GM15510 (cell line): ENCODE data around the gene MYO9B.

Experiments used
- POLR2A ChIP-seq: IDR thresholded peaks from 3 replicates; pipeline ENCODE4 v1.6.1; 2011; ENCODE audit warnings: borderline replicate concordance; ENCODE audit not compliant: insufficient read length; ENCODE audit errors: extremely low read depth

Gene MYO9B

DNA sequence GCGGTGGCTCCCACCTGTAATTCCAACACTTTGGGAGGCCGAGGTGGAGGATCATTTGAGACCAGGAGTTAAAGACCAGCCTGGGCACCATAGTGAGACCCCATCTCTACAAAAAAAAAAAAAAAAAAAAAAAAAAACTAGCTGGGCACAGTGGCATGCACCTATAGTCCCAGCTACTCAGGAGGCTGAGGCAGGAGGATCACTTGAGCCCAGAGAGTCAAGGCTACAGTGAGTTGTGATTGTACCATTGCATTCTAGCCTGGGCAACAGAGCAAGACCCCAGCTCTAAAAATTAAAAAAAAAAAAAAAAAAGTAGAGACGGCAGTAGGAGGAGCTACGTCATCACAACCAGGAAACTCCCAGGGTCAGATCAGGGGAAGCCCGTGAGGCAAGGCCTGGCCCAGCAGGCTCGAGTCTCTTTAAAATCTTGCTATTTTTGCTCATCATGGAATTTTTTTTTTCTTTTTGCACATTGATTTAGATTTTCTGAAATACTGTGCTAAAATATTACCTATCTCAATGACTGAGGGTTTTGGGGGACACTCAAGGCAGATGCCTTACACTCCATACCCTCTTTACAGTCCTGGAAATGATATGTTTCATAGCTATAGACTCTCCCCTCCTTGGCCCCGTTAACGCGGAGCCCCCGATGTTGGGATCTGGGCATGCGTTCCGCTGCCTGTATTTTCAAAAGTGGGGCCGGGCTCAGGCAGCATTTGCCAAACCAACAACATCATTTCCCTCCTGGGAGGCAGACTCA, 95.1 kb downstream of the MYO9B start:
- no peak for TF ChIP-seq POLR2A

DNA sequence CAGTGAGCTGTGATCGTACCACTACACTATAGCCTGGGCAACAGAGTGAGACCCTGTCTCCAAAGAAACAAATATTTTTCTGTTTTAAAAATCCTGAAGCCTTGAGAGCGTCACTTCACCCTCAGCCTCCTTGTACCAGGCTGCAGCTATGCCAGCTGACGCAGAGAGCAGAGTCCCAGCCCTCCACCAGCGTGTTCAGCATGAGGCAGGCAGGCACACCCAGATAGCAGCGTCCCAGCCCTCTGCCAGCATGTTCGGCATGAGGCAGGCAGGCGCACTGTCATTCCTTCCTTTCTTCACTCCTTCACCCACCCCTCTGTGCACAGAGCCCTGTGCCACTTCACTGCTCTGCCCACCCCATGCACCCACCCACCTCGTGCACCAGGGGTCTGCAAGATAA, 96.3 kb downstream of the MYO9B start:
- no peak for TF ChIP-seq POLR2A

DNA sequence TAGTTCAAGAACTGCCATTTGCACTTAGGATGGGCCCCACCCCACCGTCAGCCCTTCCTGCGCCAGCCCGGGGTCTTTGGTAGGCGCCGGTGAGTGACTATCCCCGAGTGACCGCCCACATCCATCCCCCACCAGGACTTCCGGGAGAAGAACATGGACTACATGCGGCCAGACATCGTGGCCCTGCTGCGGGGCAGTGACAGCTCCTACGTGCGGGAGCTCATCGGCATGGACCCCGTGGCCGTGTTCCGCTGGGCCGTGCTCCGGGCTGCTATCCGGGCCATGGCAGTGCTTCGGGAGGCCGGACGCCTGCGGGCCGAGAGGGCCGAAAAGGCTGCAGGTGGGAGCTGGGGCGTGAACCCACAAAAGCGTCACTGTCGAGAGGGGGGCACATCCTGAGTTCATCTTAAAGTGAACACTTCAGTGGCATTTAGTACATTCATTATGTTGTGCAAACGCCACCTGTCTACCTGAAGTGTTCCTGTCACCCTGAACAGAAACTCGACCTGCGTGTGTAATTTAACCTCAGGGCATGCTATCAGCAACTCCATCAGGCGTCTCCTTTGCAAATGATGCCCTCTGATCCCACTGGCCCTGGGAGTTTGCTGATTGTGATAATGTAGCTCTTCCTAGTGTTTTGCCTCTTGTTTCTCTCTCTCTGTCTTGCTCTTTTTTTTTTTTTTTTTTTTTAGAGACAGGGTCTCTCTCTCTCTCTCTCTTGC, 97.2 kb downstream of the MYO9B start:
- no peak for TF ChIP-seq POLR2A

DNA sequence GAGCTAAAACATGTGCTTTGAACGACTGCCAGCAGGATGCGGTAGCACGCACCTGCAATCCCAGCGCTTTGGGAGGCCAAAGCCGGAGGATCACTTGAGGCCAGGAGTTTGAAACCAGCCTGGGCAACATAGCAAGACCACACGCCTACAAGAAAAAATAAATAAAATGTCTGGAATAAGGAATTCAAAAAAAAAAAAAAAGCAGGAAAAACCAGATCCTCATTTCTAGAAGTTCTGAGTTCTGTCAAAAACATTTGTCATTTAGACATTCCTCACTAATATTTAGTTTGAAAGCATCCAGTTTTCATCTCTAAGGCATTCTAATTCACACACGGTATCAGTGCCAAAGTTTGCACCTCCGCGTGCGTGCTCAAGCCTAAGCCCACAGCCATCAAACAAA, 102.7 kb downstream of the MYO9B start:
- no peak for TF ChIP-seq POLR2A

DNA sequence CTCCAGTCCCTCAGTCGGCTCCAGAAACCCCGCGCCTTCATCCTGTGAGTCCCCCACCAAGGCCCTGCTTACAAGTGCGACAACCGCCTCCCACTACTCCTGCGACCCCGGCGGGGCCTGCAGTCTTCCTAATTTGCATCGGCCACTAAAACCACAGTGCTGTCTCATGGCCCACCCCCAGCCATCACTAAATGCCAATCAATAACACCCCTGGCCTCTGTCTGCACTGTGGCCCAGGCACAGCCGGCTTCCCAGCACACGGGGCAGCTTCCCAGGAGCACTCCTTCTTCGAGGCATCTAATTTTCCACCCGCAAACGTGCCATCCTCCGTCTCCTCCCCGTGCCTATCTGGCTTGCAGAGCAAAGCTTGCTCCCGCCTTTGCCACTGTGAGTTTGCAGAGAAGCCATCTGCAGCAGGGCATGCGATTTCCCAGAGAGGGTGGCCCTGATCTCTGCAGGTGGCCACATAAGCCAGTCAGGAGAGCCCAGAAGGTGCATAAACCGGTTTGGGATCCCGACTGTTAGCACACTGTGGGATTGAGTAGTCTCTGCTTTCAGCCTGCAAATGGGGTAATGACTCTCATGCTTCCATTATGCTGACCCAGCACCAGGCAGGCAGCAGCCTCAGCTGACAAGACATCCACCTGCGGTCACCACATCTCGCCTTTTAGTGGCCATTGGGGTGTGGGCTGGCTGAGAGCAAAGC, 105.6 kb downstream of the MYO9B start:
- no peak for TF ChIP-seq POLR2A

DNA sequence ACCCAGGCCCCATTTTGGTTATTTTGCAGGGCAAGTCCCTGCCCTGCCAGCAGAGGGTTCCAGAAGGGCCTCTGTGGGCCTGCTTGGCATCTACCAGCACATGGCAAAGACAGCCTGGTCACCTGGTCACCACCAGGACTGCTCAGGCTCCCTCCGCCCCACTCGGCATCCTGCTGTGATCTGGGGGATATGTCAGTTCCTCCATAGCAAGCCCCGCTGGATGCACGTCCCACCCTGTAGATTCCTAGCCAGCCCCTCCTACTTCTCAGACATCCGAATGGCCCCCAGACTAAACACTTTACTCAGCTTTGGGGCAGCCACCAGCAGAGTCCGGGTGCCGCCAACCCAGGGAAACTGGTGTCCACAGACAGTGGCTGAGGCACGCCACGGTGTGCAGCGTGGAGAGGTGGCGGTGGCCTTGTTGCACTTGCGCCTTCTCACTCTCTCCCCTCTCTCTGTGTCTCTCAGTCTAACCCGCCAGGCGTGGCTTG, 107.7 kb downstream of the MYO9B start:
- no peak for TF ChIP-seq POLR2A

DNA sequence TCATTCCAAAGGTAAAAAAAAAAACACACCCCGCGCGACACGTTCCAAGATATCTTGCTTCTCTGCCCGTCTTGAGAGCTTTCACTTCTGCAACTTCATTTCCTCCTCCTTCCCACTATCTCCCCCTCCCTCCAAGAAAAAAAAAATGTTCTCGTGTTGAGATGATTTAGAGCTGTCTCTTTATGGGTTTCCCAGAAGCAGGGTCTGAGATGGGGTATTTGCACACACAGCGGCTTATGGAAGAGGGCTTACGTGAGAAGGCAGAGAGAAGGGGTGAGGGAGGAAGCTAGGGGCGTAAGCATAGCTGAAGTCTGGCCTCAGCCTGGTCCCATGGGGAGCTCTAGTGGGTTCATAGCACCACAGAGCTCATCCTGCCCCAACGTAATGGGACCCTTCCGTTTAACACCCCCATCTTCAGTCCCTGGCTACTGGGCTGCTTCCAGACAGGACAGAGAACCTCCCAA, 108.3 kb downstream of the MYO9B start:
- no peak for TF ChIP-seq POLR2A

DNA sequence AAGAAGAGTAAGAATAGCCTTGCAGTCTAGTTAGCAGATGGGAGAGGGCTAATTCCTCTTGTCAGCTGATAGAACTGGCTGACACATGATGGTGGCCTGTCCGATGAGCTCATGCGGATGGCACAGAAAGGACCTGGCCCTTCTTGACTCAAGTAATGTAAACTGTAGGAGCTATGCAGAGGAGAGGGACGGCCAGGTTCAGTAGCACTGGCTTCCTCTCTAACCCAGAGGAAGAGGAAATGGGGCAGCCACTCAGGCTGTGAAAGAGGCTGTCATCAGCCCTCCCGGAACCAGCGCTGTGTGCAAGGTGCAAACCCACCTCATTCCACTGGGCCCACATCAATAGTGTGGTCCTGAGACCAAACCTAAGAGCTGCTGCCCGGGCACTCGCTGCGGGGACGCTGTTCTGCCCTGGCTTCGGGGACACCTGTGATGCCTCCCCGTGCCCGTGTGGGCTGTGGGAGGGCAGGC, 108.8 kb downstream of the MYO9B start:
- no peak for TF ChIP-seq POLR2A

DNA sequence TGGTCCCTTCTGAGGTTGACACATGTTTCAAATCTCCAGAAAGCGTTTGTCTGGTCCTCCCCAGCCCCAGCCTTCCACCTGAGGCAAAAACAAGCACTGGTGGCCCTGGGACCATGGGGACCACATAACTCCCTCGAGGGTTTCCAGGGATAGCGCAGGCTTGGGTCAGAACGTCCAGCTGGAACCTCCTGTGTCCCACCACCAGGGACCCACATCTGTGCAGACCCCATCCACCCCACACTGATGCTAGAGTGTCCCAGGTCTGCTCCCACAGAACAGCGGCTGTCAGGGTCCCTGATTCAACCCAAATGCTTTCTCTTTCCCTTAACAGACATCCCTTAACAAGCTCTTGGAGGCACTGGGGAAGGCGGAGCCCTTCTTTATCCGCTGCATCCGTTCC, 110.0 kb downstream of the MYO9B start:
- no peak for TF ChIP-seq POLR2A

DNA sequence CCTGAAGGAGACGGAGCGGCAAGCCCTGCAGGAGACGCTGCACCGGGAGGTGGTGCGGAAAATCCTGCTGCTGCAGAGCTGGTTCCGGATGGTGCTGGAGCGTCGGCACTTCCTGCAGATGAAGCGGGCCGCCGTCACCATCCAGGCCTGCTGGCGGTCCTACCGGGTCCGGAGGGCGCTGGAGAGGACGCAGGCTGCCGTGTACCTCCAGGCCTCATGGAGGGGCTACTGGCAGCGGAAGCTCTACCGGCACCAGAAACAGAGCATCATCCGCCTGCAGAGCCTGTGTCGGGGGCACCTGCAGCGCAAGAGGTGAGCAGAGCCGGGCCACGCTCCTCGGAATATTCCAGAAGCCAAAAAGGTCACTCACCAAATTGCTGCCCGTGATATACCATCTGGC, 117.2 kb downstream of the MYO9B start:
- TF ChIP-seq POLR2A, result no peak

DNA sequence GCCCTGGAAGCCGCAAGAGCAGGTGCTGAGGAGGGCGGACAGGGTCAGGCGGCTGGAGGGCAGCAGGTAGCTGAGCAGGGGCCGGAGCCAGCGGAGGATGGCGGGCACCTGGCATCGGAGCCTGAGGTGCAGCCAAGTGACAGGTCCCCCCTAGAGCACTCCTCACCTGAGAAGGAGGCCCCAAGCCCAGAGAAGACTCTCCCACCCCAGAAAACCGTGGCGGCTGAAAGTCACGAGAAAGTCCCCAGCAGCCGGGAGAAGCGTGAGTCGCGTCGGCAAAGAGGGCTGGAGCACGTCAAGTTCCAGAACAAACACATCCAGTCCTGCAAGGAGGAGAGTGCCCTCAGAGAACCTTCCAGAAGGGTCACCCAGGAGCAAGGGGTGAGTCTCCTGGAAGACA, 119.0 kb downstream of the MYO9B start:
- TF ChIP-seq POLR2A, result no peak

DNA sequence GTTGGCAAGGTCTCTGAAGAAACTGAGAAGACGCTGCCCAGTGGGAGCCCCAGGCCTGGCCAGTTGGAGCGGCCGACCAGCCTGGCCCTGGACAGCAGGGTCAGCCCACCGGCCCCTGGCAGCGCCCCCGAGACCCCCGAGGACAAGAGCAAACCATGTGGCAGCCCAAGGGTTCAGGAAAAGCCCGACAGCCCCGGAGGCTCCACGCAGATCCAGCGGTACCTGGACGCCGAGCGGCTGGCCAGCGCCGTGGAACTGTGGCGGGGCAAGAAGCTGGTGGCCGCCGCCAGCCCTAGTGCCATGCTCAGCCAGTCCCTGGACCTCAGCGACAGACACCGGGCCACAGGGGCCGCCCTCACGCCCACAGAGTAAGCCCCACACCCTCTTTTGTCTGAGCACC, 119.5 kb downstream of the MYO9B start:
- TF ChIP-seq POLR2A, result no peak

DNA sequence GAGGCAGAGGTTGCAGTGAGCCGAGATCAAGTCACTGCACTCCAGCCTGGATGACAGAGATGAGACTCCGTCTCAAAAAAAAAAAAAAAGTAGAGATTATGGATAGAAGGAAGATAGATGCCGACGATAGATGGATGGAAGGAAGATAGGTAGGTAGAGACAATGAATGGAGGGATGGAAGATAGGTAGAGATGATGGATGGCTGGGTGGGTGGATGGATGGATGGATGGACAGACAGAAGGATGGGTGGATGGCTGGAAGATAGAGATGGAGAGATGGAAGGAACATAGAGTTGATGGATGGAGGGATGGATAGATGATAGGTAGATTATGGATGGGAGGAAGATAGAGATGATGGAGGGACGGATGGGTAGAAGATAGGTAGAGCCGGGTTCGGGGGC, 121.0 kb downstream of the MYO9B start:
- no peak for TF ChIP-seq POLR2A

DNA sequence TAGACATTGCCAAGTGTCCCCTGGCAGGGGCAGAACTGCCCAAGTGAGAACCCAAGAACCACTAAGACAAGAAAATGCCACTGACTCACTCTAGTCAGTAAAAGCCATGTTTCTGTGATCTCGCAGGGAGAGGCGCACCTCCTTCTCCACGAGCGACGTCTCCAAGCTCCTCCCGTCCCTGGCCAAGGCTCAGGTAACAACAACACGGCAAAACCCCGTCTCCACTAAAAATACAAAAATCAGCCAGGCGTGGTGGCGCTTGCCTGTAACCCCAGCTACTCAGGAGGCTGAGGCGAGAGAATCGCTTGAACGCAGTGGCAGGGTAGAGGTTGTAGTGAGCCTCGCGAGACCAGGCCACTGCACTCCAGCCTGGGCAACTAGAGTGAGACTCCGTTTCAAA, 122.1 kb downstream of the MYO9B start:
- TF ChIP-seq POLR2A, result no peak

DNA sequence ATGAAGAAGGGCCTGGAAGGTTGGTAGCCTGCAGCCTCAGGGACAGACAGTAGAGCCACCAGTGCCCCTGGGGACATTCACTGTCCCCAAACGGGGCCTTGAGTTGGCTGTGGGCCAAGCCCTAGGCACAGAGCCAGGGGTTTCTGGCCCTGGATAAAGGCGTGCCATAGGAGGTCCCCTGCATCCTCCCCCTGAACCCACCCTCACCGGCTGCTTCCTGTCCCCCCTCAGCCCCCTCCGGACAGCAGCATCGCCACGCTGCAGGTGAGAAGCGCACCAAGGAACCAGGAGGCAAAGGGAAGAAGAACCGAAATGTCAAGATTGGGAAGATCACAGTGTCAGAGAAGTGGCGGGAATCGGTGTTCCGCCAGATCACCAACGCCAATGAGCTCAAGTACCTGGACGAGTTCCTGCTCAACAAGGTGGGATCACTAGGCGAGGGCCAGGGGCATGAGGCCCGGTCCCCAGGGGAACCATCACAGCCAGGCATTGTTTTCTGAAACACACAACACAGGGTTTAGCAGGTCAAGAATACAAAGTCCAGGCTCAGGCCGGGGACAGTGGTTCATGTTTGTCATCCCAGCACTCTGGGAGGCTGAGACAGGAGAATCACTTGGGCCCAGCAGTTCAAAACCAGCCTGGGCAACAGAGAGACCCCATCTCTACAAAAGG, 125.0 kb downstream of the MYO9B start:
- TF ChIP-seq POLR2A, result no peak

DNA sequence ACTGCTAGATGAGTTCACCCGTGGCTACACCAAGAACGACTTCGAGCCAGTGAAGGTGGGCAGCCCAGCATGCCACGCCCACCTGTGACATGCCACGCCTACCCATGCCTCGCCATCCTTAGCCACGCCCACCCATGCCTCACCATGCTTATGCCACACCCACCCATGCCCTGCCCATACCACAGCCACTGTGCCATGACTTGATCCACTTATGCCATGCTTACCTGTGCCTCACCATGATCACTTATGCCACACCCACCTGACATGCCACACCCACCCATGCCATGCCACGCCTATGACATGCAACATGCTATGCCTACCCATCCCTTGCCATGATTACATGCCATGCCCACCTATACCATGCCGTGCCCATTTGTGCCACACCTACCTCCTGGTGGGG, 126.7 kb downstream of the MYO9B start:
- TF ChIP-seq POLR2A, result no peak

DNA sequence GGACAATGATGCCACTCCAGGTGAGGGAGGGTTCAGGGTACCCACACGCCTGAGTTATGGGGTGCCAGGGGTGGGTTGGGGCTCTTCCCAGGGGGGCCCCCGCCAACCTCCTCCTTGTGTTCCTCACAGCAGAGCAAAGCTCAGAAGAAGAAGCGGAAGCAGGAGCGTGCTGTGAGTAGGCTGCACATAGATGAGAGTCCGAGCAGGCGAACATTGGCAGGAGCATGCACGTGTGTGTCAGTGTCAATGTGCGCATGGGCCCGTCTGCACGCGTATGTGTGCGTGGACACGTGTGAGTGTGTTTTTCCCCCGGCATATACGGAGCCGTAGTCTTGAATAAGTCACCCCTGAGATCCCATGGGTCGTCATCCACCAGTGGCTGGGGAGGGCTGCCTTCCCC, 127.1 kb downstream of the MYO9B start:
- no peak for TF ChIP-seq POLR2A
